Measurements from ENCODE around the gene MAGEB10.
"Not testable (repeated sequence)": the region's sequence is repeated elsewhere in the genome, so short reads cannot be mapped to it uniquely, and the experiment has no call there.

Gene MAGEB10

DNA sequence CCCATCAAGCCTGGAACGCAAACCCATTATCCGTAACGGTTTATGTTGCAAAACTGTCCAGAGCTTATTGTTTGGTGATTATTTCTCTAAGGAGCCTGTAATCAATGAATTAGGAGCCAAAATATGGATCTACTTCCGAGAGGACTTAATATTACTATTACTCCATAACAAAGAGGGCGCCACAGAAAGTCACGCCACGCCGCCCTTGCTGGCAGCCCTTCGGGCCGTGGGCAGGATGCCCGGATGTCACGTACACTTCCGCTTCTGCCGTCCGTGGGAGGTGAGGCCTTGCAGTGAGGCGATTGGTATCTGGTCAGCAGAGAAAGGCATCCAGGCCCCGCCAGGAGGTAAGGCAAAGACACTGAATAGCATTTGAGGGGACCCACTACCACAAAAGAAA, at the start of gene MAGEB10:
Gene MAGEB10, plus strand, starts transcription at position 301 of the 400 bp plus-strand sequence. CDS start 13,317 bp downstream, outside the sequence.
- no peak for DNase-seq

- no peak for DNase-seq
These were observed 42.1 kb upstream of the MAGEB10 start for GRCh38 chrX:27765718-27766117.

GRCh38 chrX:27767387-27767786, 40.4 kb upstream of the MAGEB10 start:
- DNase-seq = no peak

- no peak for DNase-seq
These were observed 31.8 kb upstream of the MAGEB10 start for GRCh38 chrX:27775984-27776383.

GRCh38 chrX:27796640-27797257, 11.0 kb upstream of the MAGEB10 start:
- no peak for DNase-seq

DNA sequence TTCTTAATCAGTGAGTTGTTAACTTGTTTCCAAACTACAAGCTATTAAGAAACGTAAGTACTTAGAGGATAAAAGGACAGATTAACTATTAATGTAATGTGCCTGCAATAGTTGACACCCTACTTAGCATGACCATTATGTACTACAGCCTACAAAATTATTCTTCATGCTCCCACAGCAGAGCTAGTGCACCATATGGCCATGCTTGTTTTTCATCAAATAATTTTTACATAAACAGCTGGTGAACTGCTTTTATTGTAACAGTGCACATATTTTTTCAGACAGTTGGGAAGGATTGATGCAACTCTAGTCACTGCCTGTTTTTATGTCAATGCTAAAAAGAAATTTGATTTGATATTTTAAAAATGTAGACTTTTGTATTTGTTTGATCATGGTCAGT, 10.2 kb upstream of the MAGEB10 start:
- DNase-seq = no peak

DNA sequence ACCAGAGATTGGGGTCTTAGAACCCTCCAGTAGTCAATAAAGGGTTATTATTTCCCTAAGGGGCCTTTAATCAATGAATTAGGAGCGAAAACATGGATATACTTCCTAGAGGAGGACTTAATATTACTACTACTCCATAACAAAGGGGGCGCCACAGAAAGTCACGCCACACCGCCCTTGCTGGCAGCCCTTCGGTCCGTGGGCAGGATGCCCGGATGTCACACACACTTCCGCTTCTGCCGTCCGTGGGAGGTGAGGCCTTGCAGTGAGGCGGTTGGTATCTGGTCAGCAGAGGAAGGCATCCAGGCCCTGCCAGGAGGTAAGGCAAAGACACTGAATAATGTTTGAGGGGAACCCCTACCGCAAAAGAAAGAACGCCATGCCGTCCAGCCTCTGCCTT, 436 bp downstream of the MAGEB10 start:
- no peak for DNase-seq

DNA sequence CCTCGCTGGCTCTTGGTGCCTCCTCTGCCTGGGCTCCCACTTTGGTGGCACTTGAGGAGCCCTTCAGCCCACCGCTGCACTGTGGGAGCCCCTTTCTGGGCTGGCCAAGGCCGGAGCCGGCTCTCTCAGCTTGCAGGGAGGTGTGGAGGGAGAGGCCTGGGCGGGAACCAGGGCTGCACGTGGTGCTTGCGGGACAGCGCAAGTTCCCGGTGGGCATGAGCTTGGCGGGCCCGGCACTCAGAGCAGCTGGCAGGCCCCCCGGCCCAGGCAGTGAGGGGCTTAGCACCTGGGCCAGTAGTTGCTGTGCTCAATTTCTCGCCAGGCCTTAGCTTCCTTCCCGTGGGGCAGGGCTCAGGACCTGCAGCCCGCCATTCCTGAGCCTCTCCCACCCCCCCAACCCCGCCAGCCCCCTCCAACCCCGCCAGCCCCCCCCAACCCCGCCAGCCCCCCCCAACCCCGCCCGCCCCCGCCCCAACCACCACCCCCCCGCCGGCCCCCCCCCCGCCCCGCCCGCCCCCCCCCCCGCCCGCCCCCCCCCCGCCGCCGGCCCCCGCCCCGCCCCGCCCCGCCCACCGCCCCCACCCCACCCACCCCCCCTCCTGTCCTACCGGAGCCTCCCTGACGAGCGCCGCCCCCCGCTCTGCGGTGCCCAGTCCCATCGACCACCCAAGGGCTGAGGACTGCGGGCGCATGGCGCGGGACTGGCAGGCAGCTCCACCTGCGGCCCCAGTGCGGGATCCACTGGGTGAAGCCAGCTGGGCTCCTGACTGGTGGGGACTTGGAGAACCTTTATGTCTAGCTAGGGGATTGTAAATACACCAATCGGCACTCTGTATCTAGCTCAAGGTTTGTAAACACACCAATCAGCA, 1.4 kb downstream of the MAGEB10 start:
- DNase-seq = not testable (repeated sequence)

GRCh38 chrX:27815209-27815608, 7.4 kb downstream of the MAGEB10 start:
- no peak for DNase-seq

GRCh38 chrX:27823812-27824211, 16.0 kb downstream of the MAGEB10 start:
- DNase-seq = no peak

DNA sequence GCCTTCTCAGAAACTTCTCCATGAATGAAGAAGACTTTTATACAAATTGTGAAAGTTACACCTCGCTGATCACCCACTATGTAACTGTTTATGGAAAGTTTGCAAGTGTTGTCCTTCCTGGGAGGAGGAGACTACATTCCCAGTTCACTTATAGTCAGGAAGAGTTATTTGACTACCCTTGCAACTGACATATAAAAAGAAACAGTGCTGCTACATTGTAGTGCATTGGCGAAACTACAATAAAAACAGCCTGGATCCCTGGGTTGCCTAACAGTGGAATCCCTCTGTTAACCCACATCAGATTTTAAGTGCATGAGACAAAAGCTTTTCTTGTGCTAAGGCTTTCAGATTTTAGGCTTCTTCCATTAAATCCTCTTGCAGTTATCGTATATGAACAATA, 30.4 kb downstream of the MAGEB10 start:
- no peak for DNase-seq

DNA sequence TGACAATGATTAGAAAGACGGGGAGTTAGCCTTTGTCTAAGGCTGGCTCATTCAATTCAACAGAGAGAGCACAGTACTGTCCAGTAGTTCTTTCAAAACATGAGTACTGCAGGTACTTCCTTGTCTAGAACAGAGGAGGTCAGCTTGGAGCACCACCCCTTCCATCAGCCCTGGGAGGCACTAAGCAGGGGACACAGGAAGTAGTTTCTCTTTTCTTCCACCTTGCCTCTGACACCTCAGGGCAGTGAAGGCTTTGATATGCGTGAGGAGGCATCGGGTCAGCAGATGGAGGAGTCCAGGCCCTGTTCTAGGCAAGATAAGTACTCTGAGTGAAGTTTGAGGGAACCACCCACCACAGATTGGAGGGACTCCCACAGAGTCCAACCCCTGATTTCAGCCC, 33.1 kb downstream of the MAGEB10 start:
- no peak for DNase-seq

DNA sequence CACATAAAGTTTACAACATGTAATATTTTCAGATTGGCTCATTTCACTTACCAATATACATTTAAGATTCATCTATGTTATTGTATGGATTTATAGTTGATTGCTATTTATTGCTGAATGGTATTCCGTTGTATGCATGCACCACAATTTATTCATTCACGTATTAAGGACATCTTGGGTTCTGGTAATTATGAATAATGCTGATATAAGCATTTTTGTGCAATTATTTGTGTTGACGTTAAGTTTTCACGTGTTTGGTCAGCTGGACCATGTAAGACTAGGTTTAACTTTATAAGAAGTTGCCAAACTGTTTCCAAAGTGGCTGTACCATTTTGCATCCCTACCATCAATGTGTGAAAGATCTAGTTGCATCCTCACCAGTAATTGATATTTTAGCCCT, 35.1 kb downstream of the MAGEB10 start:
- DNase-seq = no peak

DNA sequence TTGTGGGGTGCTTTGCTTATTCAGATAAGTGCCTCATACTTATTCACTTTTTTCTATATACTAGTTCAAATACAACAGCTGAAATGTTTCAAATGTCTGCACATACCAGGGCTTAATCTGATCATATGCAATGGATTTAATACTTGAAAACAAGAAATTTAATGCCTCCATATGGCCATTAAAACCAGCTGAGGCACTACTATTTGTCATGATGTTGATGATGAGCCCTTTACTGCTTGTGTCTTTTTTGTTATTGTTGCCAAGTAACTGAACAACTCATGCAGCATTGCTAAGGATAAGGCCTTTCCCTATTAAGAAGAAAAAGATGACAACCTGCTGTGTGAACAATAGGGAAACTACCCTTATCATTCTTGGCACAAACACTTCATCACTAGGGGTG, 52.5 kb downstream of the MAGEB10 start:
- no peak for DNase-seq

DNA sequence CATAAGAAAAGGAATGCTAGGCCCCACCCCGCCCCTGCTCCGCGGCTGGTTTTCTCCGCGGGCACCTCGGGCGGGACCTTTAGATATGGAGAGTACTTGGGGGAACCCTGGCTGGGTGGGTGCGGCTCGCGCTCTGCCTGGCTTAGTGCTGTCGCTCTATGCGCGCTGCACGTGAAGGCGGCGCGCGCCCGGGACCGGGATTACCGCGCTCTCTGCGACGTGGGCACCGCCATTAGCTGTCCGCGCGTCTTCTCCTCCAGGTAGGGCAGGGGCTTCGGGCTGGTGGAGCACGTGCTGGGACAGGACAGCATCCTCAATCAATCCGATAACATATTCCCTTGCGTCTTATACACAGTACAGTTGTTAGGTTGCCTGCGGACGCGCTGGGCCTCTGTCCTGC, 56.0 kb downstream of the MAGEB10 start:
- DNase-seq = no peak
